HG02588 (cell line): ENCODE results near the gene KRT7.

Experiments
- ATAC-seq: cut with Tn5 transposase; IDR thresholded peaks from one replicate; pipeline ENCODE4 v1.9.1; 2021; ENCODE audit warnings: mild to moderate bottlenecking, moderate library complexity; ENCODE audit not compliant: unreplicated experiment

The KRT7 gene

DNA sequence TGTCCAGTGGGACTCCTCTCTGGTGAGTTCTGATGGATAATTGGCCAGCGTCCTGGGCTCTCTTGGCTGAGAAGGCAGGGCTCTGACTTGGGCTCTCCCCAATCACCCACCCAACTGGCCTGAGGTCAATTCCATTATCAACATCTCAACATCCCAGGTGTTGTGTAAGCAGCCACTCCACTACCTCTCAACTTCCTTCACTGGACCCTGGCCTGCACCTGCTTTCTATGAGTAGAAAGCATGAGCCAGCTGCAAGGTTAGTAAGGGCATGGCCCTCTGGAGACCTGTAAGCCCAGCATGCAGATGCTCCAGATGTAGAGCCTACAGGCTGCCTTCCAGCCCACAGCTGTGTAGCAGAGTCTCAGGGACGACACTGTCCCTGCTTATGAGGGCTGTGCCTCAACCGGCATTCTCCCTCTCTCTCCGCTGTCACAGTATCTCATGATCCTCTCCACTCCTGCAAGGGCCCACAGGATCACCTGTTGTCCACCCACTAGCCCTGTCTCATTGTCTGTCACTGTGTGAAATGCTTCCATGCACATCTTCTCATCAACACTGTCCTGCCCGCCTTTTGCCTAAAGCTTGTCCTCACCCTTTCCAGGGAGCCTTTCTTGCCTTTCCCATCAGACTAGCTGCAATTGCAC lies 63.7 kb downstream of the KRT7 start:
- ATAC-seq = no peak
